Adrenal gland (tissue), 5 donors: Measurements from ENCODE around the gene RALGAPA2.

Experiments used
- POLR2A ChIP-seq, 2 donors: fragments of 450-650 bp; IDR thresholded peaks; one replicate each; pipeline ENCODE4 v1.6.1; 2017; ENCODE audit warnings: antibody characterized with exemption in 2 of 2, mild to moderate bottlenecking in 2 of 2, moderate library complexity in 1 of 2
- TF ChIP-seq, protein P1 (sequence below), 6 experiments: fragments of 450-650 bp in 4 of 6; fragments of 200-600 bp in 2 of 6; sonication (generic) in 1 of 6; IDR thresholded peaks; 1 replicate in 5 of 6; 2 replicates in 1 of 6; pipeline versions ENCODE4 v1.5.1 to v1.8.0; 2016 to 2021; ENCODE audit warnings: antibody characterized with exemption in 6 of 6, mild to moderate bottlenecking in 2 of 6, moderate library complexity in 1 of 6
- donor health status: DM: no; HTN: no; CAD: no.

DNA sequence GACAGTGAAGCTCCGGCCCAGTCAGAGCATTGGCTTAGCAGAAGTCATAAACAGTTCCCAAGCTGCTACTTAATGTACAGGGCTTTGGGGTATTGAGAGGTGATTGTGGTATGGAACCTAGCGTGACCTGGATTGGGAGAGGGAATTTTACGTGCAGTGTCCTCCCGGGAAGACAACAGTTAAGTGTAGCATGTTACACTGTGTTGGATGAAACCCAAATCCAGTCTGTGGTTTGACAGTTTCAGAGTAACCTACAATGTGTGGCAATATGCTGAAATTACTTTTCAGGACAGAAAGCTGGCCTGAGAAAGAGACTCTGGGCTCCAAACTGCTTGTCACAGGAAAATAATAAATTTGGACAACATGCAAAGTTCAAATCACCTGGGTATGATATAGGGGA, 28.1 kb upstream of the RALGAPA2 start:
- TF ChIP-seq, protein P1, sequence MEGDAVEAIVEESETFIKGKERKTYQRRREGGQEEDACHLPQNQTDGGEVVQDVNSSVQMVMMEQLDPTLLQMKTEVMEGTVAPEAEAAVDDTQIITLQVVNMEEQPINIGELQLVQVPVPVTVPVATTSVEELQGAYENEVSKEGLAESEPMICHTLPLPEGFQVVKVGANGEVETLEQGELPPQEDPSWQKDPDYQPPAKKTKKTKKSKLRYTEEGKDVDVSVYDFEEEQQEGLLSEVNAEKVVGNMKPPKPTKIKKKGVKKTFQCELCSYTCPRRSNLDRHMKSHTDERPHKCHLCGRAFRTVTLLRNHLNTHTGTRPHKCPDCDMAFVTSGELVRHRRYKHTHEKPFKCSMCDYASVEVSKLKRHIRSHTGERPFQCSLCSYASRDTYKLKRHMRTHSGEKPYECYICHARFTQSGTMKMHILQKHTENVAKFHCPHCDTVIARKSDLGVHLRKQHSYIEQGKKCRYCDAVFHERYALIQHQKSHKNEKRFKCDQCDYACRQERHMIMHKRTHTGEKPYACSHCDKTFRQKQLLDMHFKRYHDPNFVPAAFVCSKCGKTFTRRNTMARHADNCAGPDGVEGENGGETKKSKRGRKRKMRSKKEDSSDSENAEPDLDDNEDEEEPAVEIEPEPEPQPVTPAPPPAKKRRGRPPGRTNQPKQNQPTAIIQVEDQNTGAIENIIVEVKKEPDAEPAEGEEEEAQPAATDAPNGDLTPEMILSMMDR (IDR thresholded peaks at IDR 0.05) = no peak
- TF ChIP-seq POLR2A (IDR thresholded peaks at IDR 0.05) = no peak
